Measurements from ENCODE around the gene HSPA9.

DNA sequence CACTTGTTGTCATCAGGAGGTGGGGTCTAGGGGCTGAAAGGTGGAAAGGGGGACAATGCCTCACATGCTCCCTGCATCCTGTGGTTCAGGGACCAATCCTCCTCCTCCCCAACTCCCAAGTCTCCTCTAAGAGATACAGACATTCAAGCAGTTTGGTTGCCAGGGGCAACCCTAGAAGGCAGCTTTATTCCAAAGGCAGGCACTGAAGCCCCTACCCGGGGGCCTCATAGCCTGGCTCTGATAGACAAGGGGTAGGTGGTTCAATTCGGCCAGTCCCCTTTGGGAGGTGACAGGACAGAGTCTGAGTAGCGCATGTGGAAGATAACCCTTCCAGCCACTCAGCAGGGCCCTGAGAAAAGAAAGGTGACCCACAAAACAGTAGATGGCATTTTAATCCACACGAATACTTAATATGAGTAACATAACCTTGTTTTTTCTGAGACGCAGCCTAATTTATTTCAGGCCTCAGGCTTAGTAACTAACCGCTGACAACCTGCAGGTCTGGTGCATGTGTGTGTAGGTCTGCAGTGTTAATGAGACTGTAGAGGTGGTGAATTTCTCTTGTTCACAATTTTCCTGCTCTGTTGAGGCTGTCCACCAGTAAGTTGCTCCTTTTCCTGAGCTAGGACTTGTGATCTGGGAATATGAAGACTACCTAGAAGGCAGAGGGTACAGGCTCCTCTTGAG, 31.3 kb upstream of the HSPA9 start:
- TF ChIP-seq, protein P1, sequence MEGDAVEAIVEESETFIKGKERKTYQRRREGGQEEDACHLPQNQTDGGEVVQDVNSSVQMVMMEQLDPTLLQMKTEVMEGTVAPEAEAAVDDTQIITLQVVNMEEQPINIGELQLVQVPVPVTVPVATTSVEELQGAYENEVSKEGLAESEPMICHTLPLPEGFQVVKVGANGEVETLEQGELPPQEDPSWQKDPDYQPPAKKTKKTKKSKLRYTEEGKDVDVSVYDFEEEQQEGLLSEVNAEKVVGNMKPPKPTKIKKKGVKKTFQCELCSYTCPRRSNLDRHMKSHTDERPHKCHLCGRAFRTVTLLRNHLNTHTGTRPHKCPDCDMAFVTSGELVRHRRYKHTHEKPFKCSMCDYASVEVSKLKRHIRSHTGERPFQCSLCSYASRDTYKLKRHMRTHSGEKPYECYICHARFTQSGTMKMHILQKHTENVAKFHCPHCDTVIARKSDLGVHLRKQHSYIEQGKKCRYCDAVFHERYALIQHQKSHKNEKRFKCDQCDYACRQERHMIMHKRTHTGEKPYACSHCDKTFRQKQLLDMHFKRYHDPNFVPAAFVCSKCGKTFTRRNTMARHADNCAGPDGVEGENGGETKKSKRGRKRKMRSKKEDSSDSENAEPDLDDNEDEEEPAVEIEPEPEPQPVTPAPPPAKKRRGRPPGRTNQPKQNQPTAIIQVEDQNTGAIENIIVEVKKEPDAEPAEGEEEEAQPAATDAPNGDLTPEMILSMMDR (IDR thresholded peaks at IDR 0.05; ENCODE audit: poor library complexity, severe bottlenecking), result no peak
- TF ChIP-seq TAF1 (IDR thresholded peaks at IDR 0.05; ENCODE audit: low read depth) (no peak), POLR2AphosphoS5 (IDR thresholded peaks at IDR 0.05) (no peak), EP300 (conservative IDR thresholded peaks at IDR 0.05; ENCODE audit: poor library complexity, severe bottlenecking) (peak; percentile 38), EZH2 (IDR thresholded peaks at IDR 0.05; ENCODE audit: borderline replicate concordance, insufficient read depth, low read length, poor library complexity, severe bottlenecking) (no peak), RAD21 (conservative IDR thresholded peaks at IDR 0.05) (no peak), SMC3 (conservative IDR thresholded peaks at IDR 0.05; ENCODE audit: poor library complexity) (no peak)
- TF ChIP-seq, protein P2, sequence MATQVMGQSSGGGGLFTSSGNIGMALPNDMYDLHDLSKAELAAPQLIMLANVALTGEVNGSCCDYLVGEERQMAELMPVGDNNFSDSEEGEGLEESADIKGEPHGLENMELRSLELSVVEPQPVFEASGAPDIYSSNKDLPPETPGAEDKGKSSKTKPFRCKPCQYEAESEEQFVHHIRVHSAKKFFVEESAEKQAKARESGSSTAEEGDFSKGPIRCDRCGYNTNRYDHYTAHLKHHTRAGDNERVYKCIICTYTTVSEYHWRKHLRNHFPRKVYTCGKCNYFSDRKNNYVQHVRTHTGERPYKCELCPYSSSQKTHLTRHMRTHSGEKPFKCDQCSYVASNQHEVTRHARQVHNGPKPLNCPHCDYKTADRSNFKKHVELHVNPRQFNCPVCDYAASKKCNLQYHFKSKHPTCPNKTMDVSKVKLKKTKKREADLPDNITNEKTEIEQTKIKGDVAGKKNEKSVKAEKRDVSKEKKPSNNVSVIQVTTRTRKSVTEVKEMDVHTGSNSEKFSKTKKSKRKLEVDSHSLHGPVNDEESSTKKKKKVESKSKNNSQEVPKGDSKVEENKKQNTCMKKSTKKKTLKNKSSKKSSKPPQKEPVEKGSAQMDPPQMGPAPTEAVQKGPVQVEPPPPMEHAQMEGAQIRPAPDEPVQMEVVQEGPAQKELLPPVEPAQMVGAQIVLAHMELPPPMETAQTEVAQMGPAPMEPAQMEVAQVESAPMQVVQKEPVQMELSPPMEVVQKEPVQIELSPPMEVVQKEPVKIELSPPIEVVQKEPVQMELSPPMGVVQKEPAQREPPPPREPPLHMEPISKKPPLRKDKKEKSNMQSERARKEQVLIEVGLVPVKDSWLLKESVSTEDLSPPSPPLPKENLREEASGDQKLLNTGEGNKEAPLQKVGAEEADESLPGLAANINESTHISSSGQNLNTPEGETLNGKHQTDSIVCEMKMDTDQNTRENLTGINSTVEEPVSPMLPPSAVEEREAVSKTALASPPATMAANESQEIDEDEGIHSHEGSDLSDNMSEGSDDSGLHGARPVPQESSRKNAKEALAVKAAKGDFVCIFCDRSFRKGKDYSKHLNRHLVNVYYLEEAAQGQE (IDR thresholded peaks at IDR 0.05; ENCODE audit: borderline replicate concordance), result peak; percentile 41

Measured in neural cell (in vitro differentiated cells).